T-helper 9 cell (primary cell): Measurements from ENCODE around the gene TRIP10.
"Not testable (repeated sequence)": the region's sequence is repeated elsewhere in the genome, so short reads cannot be mapped to it uniquely, and the experiment has no call there.

Source experiments
- DNase-seq: peaks from one replicate; pipeline ENCODE4 v3.0.0-alpha.2; 2020

Gene TRIP10

GRCh38 chr19:6771648-6772027, 32.2 kb downstream of the TRIP10 start:
- not testable (repeated sequence) for DNase-seq

GRCh38 chr19:6772028-6772865, 32.8 kb downstream of the TRIP10 start, which contains the start of gene VAV1:
TSS of gene VAV1 (plus strand) at chr19:6772708. CDS start at chr19:6772808, 100 bp downstream.
- DNase-seq: peak; percentile 72

DNA sequence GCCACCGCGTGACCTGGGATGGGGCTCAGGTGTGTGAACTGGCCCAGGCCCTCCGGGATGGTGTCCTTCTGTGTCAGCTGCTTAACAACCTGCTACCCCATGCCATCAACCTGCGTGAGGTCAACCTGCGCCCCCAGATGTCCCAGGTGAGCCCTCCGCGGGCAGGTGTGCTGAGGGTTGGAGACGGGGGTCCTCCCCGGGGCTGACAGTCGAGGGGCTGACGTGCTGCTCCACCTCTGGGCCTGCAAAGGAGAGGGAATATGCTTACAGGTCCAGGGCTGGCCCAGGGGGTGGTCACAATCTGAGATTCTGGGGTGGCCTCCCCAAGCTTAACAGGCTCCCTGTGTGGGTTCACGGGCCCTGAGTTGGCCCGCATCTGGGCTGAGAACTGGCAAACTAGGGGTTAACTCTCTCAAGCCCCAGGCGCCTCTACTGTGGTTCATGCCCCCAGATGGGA, 33.4 kb downstream of the TRIP10 start:
- no peak for DNase-seq

DNA sequence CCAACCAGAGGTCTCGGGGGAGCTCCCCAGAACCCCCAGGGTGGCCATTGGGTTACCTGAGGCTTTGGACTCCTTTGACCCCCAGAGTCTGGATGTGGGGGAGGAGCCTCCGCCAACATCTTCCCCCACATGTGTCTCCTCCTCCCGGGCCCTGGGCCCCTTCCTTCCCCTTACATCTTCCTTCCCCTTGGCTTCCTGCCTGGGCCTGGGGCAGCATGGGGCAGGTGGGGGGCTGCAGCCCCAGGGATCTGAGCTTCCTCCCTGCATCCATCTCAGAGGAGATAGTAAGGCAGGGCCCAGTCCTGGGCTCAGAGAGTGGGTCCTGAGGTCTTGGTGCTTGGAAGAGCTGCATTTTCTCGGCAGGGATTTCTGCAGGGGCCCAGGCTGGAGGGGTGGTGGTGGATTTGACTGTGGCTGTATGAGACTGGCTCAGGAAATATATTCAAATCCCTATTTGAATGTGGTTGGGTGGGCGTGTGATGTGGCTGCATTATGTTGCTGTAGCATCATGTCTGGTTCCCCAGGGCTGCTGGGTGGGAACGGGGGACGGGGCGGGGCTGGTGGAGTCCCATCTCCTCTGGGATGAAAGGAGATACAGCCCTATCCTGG, 33.9 kb downstream of the TRIP10 start:
- DNase-seq: peak; percentile 29

- DNase-seq: no peak
Measured at GRCh38 chr19:6774821-6775707, 35.6 kb downstream of the TRIP10 start.

DNA sequence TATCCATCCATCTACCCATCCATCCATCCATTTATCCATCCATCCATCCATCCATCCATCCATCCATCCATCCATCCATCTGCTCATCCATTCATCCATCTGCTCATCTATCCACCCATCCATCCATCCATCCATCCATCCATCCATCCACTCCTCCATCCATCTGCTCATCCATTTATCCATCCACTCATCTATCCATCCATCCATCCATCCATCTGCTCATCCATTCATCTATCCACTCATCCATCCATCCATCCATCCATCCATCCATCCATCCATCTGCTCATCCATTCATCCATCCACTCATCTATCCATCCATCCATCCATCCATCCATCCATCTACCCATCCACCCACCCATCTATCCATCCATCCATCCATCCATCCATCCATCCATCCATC, 36.6 kb downstream of the TRIP10 start:
- not testable (repeated sequence) for DNase-seq

DNA sequence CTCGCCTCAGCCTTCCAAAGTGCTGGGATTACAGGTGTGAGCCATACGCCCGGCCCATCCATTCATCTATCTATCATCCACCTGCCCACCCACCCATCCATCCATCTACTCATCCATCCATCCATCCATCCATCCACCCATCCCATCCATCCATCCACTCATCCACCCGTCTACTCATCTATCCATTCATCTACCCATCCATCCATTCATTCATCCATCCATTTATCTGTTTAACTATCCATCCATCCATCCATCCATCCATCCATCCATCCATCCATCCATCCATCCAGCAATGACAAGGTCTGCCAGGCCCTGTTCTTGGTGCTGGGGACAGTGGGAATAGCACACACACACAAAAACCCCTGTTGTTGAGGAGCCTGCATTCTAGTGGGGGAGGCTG, 37.5 kb downstream of the TRIP10 start:
- no peak for DNase-seq

DNA sequence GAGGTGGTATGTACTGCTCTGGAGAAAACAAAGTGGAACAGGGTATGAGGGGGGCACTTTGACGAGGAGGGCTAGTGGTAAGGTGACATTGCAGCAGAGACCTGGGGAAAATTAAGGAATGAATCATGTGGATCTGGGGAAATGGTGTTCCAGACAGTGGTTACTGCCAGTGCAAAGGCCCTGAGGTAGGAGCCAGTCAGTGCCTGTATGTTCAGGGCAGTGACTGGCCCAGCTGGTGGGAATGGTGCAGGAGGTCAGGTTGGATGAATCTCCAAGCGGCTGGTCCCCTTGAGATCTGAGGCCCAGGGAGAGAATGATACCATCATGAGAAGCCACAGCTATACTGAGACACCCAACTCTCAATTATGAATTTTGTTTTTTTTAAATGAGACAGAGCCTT, 38.0 kb downstream of the TRIP10 start:
- DNase-seq: no peak

GRCh38 chr19:6778386-6778785, 38.9 kb downstream of the TRIP10 start:
- no peak for DNase-seq

DNA sequence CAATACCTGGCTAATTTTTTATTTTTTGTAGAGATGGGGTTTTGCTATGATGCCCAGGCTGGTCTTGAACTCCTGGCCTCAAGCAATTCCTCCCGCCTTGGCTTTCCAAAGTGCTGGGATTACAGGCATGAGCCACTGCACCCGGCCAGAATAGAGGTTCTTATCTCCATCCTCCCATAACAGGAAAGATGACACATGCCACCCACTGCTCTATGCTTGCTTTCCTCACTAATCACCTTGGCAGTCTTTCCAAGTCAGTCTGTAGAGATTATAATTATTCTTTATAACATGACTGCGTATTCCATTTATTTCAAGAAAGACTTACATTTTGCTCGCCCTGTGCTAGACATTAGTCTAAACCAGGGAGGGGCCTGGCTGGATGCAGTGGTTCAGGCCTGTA, 39.7 kb downstream of the TRIP10 start:
- no peak for DNase-seq

GRCh38 chr19:6787393-6787792, 47.9 kb downstream of the TRIP10 start:
- no peak for DNase-seq

- no peak for DNase-seq
Measured at GRCh38 chr19:6788896-6789295, 49.4 kb downstream of the TRIP10 start.

DNA sequence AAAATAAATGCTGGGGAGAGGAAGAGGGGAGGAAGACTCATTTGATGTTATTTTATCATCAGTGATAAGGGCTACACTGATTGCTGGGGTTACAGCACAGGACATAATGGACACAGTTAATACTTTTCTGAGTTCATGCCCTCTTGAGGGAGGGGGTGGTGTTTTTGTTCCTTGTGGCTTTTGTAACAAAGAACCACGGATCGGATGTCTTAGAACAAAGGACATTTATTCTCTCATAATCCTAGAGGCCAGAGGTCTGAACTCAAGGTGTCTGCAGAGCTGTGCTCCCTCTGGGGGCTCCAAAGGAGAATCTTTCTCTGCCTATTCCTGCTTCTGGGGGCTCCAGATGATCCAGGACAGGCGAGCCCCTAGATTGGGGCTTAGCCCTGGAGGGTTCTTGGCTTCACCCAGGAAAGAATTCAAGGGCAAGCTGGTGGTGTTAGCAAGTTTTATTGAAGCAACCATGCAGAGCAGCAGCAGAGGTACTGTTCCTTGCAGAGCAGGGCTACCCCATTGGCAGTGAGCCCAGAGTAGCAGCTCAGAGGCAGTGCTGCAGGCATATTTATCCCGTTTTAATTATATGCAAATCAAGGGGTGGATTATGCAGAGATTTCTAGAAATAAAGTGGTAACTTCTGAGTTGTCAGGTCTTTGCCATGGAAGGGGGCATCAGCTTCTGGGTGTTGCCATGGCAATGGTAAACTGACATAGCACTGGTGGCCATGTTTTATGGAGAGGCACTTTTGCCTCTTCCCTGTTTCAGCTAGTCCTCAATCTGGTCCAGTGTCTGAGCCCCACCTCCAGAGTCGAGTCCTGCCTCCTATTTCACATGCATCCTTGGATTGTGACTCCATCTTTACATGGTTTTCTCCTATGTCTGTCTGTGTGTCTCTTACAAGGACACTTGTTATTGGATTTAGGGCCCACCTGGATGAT, 51.0 kb downstream of the TRIP10 start:
- no peak for DNase-seq

GRCh38 chr19:6791237-6791636, 51.8 kb downstream of the TRIP10 start:
- DNase-seq: no peak

- no peak for DNase-seq
Measured at GRCh38 chr19:6793411-6793810, 53.9 kb downstream of the TRIP10 start.

GRCh38 chr19:6793973-6794372, 54.5 kb downstream of the TRIP10 start:
- no peak for DNase-seq

DNA sequence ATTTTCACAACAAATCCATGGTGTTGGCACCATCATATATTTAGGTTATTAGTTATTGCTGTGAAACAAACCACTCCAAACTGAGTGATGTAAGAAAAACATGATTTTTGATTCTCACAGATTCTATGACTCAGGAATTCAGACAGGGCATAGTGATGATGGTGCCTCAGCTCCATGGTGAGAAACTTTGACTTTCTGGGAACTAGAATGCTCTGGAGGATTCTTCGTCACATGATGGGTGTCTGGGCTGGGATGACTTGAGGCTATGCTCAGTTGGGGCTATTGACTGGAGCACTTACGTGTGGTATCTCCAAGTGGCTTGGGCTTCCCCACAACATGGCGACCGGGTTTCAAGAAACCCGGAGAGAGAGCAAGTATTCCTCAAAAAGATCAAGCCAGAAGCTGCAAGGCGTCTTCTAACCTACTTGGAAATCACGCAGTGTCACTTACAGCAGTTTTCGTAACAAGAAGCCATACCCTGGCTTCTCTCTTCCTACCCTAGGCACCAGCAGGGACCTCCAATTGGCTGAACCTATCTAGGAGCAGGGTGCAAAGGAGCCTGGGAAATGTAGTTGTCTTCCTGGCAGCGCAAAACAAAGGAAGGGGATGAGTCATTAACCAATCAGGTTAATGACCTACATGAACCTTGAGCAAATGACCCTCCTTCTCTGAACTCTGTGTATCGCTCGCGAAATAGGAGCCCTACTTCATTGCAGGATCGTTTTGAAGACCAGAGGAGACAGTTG, 55.4 kb downstream of the TRIP10 start:
- no peak for DNase-seq

DNA sequence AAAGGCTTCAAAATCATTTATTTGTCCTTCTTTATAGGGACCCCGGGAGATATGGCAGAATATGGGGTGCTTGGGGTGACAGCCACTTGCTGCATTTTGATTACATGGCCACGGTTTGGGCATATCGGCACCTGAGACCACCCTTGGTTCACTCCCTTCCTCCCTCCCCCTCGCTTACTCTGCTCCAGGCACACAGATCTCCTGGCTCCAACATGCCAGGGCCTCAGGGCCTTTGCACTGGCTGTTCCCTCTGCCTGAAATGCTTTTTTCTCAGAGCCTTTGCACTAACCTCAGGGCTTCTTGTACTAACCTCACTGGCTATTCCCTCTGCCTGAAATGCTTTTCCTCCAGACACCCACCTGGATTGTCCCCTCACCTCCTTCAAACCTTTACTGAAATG, 56.8 kb downstream of the TRIP10 start:
- DNase-seq: no peak

DNA sequence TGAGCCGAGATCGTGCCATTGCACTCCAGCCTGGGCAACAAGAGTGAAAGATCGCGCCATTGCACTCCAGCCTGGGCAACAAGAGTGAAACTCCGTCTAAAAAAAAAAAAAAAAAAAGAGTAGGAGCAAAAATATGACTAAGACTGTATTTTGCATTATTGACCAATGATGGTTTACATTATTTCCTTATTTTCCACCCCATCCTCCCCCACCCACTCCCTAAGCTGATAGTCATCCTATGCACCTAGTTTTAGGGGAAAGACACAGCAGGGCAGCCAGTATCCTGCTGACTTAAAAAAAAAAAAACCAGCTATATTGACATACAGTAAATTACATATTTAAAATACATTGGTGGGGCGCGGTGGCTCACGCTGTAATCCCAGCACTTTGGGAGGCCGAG, 58.2 kb downstream of the TRIP10 start:
- no peak for DNase-seq

GRCh38 chr19:6800160-6800790, 60.8 kb downstream of the TRIP10 start:
- not testable (repeated sequence) for DNase-seq

DNA sequence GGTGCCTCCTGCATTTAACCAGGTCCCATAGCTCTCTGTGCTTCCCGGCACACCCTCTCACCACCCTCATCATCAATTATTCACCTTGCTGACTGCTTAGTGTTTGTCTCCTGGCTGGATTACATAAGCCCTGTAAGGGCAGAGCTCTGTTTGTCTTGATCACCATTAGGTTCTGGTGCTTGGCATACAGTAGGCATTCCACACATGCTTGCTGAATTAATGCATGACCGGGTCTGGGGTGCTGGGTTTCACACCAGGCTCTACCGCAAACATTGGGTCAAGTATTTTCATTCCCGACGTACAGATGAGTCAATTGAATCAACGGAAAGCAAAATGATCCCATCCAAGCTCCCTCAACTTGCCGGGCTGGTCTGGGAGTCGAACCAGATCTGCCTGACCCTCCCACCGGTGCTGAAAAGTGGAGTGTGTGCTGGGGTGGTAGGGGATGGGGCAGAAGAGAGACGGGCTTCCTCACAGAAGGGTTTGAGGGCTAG, 61.6 kb downstream of the TRIP10 start:
- no peak for DNase-seq
